ENCODE results near the gene COQ10B. TPM values are rescaled to one million over a fixed set of nuclear protein-coding genes. Genes with fewer than 3 reads are reported as not detected.

COQ10B gene
- total RNA-seq, 1 donor from 2014 or later: 20.8 TPM

DNA sequence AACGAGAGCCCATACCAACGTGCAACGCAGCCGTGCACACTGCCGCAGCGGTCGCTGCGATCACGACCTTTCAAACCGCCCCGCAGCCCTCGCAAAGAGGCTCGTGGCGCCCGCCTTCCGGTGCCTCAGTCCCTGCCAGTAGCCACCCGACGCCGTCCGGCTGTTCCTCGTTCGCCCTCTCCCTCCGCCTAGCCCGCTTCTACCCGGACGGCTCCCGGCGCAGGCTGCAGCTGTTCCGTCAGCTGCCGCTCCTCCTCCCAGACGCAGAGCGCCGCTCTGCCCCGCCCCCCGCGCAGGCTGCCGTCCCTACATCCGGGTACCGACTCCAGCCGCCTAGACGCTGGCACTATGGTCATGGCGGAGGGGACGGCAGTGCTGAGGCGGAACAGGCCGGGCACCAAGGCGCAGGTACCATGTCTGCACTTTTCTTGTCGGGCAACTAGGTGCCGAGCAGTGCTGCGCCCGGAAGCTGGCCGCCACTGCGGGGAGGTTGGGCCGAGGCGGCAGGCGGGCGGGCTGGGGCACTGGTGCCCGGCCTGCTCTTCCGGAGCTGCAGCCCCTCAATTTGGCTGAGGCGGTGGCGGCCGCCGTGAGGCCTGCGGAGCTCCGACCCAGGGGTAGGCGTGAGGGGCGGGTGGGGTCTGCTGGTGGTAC is 62.5 kb downstream of the COQ10B start, which contains the start of gene MOB4:
Gene MOB4 (plus strand): TSS at position 328 of the 654 bp plus-strand sequence. CDS start 21 bp downstream, at position 349.
- peaks cover 1% of the 10 kb centered on the region for H3K9me3 Mint-ChIP-seq
- peak; percentile 94 for DNase-seq (ENCODE audit: low spot score)
- peak within 1 kb of the TSS; percentile 84 for H3K27ac Mint-ChIP-seq
- H3K4me1 Mint-ChIP-seq (ENCODE audit: low read depth): peaks cover 19% of the 10 kb centered on the region
- H3K4me3 Mint-ChIP-seq (ENCODE audit: low read depth): peak within 1 kb of the TSS; percentile 99
- H3K36me3 Mint-ChIP-seq (ENCODE audit: low read depth): peaks cover 25% of the 10 kb centered on the region
- intact Hi-C loops (cut with micrococcal nuclease): loop anchor here (1.0 to 10.0 kb wide), 6 partner anchors 16 to 877 kb away; partner anchors contain the start of genes CCDC150, COQ10B, HSPE1 and SF3B1
- no peaks in the 10 kb centered on the region for H3K27me3 Mint-ChIP-seq (ENCODE audit: low read depth)

- Mint-ChIP-seq H3K27ac (peak overlapping the region; percentile 84), H3K36me3 (ENCODE audit: low read depth) (peaks cover 30% of the 10 kb centered on the region), H3K4me1 (ENCODE audit: low read depth) (peaks cover 20% of the 10 kb centered on the region), H3K9me3 (peaks cover 5% of the 10 kb centered on the region), H3K4me3 (ENCODE audit: low read depth) (peak overlapping the region; percentile 99), H3K27me3 (ENCODE audit: low read depth) (no peaks in the 10 kb centered on the region)
- intact Hi-C loops (cut with micrococcal nuclease): loop anchor here (1.0 to 10.0 kb wide), 4 partner anchors 63 to 878 kb away; partner anchors contain the start of genes CCDC150 and COQ10B
- no peak for DNase-seq (ENCODE audit: low spot score)
These were observed 63.0 kb downstream of the COQ10B start for GRCh38 chr2:197516393-197516761.

DNA sequence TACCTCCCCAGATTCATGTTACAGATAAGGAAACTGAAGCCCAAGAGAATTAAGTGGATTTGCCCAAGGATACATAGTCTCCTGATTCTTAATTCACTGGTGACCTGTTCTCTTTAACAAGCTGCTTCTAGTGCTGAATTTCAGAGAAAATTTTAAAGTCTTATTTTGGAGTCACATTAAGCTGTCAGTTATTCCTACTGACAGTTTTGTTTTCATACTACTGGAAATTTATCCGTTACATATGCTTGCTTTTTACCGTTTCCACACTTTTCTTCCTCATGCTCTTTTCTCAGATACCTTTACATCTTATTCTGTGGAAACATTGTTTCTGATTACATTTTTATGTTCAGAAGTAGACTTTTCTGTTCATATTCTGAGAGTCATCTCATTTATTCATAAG is 63.8 kb downstream of the COQ10B start:
- H3K4me1 Mint-ChIP-seq (ENCODE audit: low read depth): peaks cover 20% of the 10 kb centered on the region
- H3K27me3 Mint-ChIP-seq (ENCODE audit: low read depth): no peaks in the 10 kb centered on the region
- peak overlapping the region; percentile 99 for H3K4me3 Mint-ChIP-seq (ENCODE audit: low read depth)
- peaks cover 5% of the 10 kb centered on the region for H3K9me3 Mint-ChIP-seq
- DNase-seq (ENCODE audit: low spot score): no peak
- H3K36me3 Mint-ChIP-seq (ENCODE audit: low read depth): peaks cover 35% of the 10 kb centered on the region
- intact Hi-C loops (cut with micrococcal nuclease): loop anchor here (2.0 to 10.0 kb wide), 2 partner anchors 258 to 878 kb away; partner anchors contain the start of gene CCDC150
- H3K27ac Mint-ChIP-seq: peak overlapping the region; percentile 15

Other genes with a start within 250 kb of the COQ10B start
- 107 and 120 TPM in 2 replicates for gene ANKRD44, start 142.8 kb upstream of the COQ10B start, total RNA-seq
- 284 and 289 TPM in 2 replicates for gene SF3B1, start 18.5 kb upstream of the COQ10B start, total RNA-seq
- gene HSPD1, start 46.3 kb downstream of the COQ10B start, total RNA-seq: 749 and 761 TPM in 2 replicates
- gene HSPE1, start 46.8 kb downstream of the COQ10B start, total RNA-seq: 301 and 309 TPM in 2 replicates
- gene MOB4, start 62.5 kb downstream of the COQ10B start, total RNA-seq: 18.1 and 19.5 TPM in 2 replicates
- gene RFTN2, start 222.0 kb downstream of the COQ10B start, total RNA-seq: not detected in 2 replicates

Data from activated T-helper 2 cell treated with anti-CD3 and anti-CD28 coated beads, Interferon-gamma antibody, Interleukin-2, Interleukin-4, amounts not matched to agents 10 μg/mL and 5 μg/mL and 100 μg/mL, durations not matched to agents 14 hours and 24 hours and 36 hours (primary cell).